ENCODE data around the gene ASTN1.
"Not testable (repeated sequence)": the region's sequence is repeated elsewhere in the genome, so short reads cannot be mapped to it uniquely, and the experiment has no call there.

ASTN1 gene

DNA sequence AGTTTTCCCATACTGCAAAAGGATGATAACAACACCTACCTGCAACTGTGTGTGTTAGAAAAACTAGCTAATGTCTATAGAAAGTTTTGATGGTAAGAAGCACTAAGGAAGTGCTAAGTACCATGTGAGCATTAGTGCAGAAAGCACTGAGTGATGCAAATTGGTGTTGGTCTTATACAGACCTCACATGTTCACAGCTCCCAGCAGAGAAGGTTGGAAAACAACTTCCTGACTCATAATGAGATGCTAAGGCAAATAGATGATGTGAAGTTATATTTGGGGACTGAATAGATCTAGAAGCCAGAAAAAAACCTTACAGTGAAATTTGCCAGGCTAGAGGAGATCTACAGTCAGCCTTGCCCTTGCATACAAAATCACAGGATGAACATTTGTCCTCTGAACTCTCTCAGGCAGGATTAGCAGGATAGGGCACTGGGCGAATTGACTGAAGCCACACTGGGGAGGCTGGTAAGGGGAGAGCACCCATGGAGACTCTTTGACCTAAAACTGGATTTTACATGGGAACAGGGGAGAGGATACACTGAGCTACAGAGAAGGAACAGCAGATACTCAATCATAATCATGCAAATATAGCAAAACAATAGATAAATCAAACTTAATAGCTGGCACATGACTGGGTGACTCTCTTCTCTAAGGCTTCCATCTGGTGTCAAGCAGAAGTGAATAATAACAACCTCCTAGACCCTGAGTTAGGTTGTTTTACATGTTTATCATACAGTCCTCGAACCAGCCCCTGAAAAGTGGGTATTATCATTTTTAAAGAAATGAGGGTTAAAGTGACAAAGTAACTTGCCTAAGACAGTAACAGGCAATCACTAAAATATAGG is 61.3 kb downstream of the ASTN1 start:
- no peak for DNase-seq

DNA sequence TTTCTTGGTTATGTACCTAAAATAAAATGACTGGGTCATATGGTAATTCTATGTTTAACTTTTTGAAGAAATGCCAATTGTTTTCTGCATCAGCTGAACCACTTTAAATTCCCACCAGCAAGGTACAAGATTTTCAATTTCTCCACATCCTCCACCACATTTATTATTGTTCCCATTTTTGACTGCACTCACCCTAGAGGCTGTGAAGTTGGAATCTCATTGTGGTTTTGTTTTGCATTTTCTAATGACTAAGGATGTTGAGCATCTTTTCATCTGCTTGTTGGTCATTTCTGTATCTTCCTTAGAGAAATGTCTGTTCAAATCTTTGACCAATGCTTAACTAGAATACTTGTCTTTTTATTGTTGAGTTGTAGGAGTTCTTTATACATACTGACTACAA is 72.5 kb downstream of the ASTN1 start:
- no peak for DNase-seq

DNA sequence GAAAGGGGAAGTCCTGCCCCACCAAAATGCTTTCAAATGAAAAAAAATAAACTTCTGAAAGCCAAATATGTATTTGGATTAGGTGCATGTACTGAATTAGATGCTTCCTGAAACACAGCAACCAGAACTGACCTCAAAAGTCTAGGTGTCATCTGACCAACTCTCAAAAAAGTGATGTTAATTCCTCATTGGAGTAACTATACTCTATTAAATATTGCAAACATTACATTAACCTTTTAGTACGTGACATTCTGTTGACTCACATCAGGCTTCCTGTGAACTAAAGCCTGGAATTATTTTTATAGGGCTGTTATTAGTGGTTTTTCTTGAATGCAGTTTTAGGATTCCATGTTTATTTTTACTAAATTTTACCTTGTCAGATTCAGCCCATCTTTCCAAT is 73.5 kb downstream of the ASTN1 start:
- DNase-seq: no peak

- no peak for DNase-seq
Measured at GRCh38 chr1:177088966-177089365, 75.5 kb downstream of the ASTN1 start.

DNA sequence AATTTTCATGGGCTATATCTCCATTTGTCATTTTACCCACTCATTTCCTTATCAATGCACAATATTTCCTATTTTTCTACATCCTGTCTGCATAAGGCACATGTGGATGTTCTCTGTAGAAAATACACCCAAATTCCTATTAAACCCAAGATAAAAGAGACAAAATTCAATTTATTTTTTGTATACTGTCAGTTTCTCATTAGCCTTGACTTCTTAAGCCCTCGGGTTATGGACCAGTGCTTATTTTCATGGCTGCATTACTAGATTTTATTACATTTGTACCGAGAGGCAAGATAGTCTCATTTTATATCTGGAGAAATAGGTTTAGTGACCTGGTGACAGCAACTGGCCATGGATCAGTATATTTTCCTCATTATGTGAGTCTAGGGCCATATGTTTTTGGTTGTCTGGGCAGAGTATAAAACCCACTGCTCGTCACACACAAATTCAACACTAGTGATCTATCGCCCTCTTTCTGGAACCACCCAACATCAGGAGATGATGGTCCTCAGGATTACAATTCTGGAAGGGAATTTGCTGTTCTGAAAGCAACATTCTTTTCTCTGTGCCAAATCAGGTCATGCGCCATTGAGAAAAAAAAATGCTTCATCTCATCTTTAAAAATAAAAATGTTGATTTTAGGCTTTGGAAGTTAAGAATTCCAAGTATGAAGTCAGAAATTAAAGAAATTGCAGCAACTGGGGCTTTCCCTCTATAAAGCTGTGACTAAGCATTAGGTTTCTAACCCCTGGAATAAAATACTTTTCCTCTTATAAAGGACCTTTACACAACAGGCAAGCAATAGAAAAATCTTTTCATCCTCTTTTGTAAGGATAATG is 81.4 kb downstream of the ASTN1 start:
- no peak for DNase-seq

DNA sequence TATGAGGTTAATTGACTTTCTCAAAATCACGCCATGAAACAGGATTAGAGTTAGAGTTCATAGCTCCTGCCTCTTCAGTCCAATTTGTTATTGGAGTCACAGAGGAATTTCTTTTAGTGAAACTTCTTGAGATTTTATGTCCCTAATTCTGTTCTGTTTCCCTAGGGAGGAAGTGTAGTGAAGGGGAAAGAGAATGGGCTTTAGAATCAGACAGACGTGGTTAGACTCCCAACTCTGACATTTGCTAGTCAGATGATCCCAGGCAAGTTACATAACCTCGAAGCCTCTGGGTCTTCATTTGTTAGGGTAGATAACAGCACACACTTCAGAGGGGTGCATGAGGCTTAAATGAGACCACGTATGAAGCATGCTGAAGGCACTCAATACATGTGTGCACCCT is 83.9 kb downstream of the ASTN1 start:
- no peak for DNase-seq

DNA sequence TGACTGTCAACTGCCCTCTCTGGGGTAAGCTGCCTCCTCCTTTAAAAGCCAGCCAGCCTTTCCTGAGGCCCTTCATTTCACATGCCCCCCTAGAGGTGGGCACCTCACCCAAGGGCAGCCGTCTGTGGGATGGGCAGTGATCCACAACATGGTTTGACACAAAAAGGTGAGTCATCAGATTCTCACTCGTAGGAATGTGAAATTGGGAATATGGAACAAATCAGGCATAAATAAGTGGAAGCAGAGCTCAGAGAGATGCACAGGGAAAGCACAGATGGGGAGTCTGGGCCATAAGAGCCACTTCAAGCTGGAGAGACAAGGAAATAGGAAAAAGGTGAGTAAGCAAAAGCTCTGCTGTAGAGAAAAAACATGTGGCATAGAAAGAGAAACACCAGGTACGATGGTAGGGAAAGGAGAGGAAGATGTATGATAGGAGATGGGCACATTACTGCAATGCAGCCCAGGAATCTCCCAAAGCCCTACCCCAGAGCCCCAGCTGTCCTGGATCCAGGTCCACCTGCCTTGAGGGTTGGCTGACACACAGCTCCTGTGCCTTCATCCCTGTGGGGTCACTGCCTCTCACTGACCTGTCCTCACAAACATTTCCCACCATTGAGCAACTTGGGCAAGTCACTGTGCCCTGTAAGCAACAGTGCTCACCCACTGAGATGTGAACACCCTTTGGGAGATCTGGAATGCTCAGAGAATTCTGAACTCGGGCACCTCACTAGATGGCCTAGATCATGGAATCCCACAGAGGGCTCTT is 86.6 kb downstream of the ASTN1 start:
- DNase-seq: no peak

GRCh38 chr1:177077006-177077405 is 87.5 kb downstream of the ASTN1 start:
- no peak for DNase-seq

DNA sequence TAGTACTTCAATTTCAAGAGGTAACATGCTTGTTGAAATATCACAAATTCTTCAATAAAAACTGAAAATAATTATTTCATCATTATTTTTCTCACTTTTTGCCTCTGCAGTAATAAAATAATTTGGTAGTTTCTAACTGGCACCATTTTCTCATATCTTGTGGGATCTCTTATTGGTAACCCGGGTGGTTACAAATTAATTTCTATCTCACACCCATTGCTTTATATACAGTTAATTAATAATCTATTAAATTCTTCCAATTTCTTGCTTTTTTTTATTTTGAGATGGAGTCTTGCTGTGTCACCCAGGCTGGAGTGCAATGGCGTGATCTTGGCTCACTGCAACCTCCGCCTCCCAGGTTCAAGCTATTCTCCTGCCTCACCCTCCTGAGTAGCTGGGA is 89.7 kb downstream of the ASTN1 start:
- DNase-seq: not testable (repeated sequence)

DNA sequence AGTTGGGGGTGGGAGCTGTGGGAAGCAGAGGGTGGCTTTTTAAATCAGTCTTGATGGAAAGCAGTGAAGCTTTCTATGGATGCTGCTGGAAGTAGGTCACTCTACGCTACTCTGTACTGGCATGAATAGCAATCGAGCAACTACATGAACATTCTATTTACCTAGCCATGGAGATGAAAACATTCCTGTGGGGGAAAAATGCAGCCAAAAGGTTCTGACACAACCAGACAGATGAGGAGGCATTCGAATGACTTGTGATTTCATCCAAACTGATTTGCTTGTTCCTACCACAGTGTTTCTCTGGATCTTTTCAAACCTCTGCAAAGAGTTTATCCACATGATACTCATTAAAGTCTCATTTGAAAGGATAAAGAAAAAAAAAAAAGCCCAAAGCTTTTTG is 95.0 kb downstream of the ASTN1 start:
- DNase-seq: no peak

DNA sequence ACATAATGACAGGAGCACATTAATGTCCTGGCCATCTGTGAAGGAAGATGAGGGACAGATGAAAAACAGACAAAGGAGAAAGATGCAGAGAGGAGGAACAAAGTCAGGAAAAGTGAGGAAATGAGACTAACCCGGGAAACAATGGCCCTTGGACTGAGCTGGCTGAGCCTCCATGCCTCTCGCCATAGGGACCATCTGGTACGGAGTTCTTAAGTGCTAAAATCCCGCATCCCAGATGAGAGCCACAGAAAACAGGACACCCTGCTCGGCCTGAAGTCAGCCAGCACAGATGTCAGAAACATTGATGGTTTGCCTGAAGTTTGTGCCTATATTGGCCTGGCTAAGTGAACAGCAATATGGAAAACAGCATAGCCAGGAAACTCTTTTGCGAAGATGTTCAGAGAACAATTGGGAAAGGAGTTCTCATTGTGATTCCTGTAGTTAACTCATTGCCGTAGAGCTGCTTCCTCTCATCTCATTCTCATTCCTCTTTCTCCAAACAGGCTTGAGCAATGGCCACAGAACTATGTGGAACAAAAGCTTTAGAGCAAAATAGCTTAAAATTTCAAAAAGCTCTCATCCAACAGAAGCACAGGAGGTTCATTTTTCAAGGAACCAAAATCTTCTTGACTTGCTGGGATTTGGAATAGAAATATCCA is 96.6 kb downstream of the ASTN1 start:
- no peak for DNase-seq

- DNase-seq: no peak
Measured at GRCh38 chr1:177065430-177065829, 99.1 kb downstream of the ASTN1 start.

GRCh38 chr1:177063648-177064047 is 100.9 kb downstream of the ASTN1 start:
- no peak for DNase-seq

DNA sequence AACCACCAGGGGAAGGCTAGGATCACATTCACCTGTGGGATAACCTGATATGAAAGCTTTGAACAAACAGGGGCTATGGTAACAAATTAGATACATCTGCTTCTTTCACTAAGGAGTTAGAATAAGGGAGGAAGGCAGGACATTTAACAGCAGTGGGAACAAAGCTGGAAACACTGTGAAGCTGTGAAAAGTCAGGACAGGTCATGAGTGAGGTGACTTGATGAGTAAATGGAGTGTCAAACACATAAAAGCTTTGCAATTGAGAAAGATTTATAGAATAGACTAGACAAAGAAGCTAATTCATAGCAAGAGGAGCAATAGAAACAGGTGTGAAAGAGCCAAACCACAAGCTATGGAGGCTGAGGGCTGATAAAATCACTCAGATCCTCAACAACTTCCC is 110.0 kb downstream of the ASTN1 start:
- no peak for DNase-seq

DNA sequence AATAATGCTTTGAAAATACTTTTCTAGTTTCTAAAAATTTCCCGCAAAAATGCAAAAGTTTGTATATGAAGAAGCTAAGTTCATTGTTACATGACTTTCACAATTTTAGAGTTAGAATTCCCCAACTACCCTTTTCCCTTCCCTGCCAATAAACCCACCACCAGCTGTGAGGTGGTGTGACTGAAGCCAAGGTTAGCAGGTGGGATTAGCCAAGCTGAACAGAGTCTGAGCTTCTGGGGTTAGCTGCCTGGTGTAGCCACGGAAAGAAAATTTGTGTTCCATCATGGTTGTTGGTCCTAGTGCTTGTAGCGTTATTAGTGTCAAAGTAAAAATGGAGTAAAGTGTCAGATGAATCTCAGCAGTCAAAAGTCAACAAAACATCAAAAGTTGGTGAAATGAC is 110.9 kb downstream of the ASTN1 start:
- DNase-seq: no peak

DNA sequence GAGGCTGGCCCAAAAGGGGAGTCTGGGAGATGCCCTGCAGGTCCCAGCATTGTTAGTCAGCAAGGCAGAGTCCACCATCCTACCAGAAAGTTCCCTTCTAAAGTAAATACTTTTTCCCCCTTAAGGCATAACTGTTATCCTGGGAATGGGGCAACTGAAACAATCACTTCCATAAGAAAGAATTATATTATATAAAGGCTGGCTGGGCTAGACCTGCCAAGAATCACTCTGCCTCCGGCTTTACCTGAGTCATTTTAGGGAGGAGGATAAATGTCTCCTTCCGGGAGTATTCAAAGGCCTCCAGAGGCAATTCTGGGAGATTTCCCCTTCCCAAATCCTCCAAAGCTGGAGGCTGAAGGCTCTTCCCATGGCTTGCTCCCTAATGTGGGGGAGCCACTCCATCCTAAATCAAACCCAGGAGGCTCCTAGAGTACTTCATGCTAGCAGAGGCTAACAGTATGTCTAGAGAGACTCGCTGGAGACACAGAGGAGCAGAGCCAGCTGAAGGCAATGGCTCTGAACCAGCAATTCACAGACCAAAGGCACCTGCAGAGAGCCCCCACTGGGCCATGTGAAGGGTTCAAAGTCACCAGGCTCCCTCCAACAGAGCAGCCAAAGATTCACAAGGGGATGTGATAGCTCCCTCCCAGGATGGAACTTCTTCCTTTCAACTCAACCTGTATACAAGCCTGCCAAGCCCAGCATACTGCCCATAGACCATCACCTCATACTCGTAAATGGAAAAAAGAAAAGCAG is 116.0 kb downstream of the ASTN1 start:
- DNase-seq: no peak

GRCh38 chr1:177045151-177045550 is 119.4 kb downstream of the ASTN1 start:
- no peak for DNase-seq

- no peak for DNase-seq
Measured at GRCh38 chr1:177044390-177044789, 120.1 kb downstream of the ASTN1 start.

- no peak for DNase-seq
Measured at GRCh38 chr1:177043597-177043996, 120.9 kb downstream of the ASTN1 start.

DNA sequence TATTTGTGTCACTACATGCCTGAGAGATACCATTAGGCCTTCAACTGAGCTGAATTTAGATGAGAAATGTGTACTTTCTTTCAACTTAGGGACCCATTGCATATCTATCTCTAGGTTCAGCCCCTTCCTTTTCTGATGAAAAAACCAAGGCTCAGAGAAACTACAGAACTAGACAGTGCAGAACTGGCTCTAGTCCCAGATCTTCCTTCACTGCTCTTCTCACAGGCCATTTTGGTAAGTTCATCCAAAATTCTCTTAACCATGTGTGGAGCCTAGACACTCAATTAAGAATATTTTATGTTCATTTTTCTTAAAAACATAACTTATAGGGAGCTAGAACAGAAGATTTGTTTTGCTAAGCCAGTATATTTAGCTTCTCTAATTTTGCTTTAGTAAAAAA is 128.9 kb downstream of the ASTN1 start:
- no peak for DNase-seq

GRCh38 chr1:177033628-177034027 is 130.9 kb downstream of the ASTN1 start:
- no peak for DNase-seq

DNA sequence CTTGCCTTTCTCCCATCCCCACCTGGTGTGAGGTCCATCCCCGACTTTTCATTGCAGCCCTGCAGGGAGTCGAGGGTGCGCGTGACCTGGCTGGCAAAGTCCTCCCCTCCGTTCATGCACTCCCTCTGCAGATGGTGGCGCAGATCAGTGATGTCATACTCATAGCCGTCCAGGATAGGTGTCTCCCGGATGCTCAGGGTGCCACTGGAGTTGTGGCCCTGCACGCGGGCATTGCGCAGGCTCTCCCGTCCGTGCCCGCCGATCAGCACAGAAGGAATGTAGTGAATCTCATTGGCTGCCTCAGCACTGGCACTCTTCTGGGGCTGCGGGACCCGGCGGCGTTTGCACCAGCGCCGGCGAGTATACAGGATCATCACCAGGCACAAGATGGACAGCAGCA is 132.1 kb downstream of the ASTN1 start:
- no peak for DNase-seq

Data from activated effector memory CD4-positive, alpha-beta T cell treated with anti-CD3 and anti-CD28 coated beads, Interleukin-2, amount 50 U/mL, for 16 hours (primary cell).